Measurements from ENCODE around the gene TBC1D21.

The TBC1D21 gene

GRCh38 chr15:73862276-73862675 is 11.1 kb upstream of the TBC1D21 start:
- DNase-seq (ENCODE audit: low spot score), result no peak

- no peak for DNase-seq (ENCODE audit: low spot score)
Measured at GRCh38 chr15:73865379-73865778, 8.0 kb upstream of the TBC1D21 start.

- DNase-seq (ENCODE audit: low spot score), result no peak
Measured at GRCh38 chr15:73865904-73866303, 7.5 kb upstream of the TBC1D21 start.

GRCh38 chr15:73866481-73866880 is 6.9 kb upstream of the TBC1D21 start:
- DNase-seq (ENCODE audit: low spot score), result no peak

- no peak for DNase-seq (ENCODE audit: low spot score)
Measured at GRCh38 chr15:73866881-73867410, 6.4 kb upstream of the TBC1D21 start.

- DNase-seq (ENCODE audit: low spot score), result no peak
Measured at GRCh38 chr15:73867426-73867825, 5.9 kb upstream of the TBC1D21 start.

- DNase-seq (ENCODE audit: low spot score), result no peak
Measured at GRCh38 chr15:73867956-73868355, 5.4 kb upstream of the TBC1D21 start.

GRCh38 chr15:73869216-73869995 is 4.0 kb upstream of the TBC1D21 start:
- no peak for DNase-seq (ENCODE audit: low spot score)

GRCh38 chr15:73870700-73871408 is 2.5 kb upstream of the TBC1D21 start:
- DNase-seq (ENCODE audit: low spot score), result no peak

GRCh38 chr15:73872346-73872745 is 1.0 kb upstream of the TBC1D21 start:
- DNase-seq (ENCODE audit: low spot score), result no peak

- DNase-seq (ENCODE audit: low spot score), result peak; percentile 46
Measured at GRCh38 chr15:73873889-73874511, 636 bp downstream of the TBC1D21 start.

- no peak for DNase-seq (ENCODE audit: low spot score)
Measured at GRCh38 chr15:73879426-73879825, 6.1 kb downstream of the TBC1D21 start.

GRCh38 chr15:73881579-73882320 is 8.4 kb downstream of the TBC1D21 start:
- no peak for DNase-seq (ENCODE audit: low spot score)

- DNase-seq (ENCODE audit: low spot score), result no peak
Measured at GRCh38 chr15:73882761-73883419, 9.5 kb downstream of the TBC1D21 start.

- DNase-seq (ENCODE audit: low spot score), result no peak
Measured at GRCh38 chr15:73884159-73884558, 10.8 kb downstream of the TBC1D21 start.

GRCh38 chr15:73885954-73886700 is 12.8 kb downstream of the TBC1D21 start:
- no peak for DNase-seq (ENCODE audit: low spot score)

- DNase-seq (ENCODE audit: low spot score), result no peak
Measured at GRCh38 chr15:73886717-73887345, 13.5 kb downstream of the TBC1D21 start.

GRCh38 chr15:73887481-73887880 is 14.1 kb downstream of the TBC1D21 start:
- DNase-seq (ENCODE audit: low spot score), result no peak

GRCh38 chr15:73888224-73889041 is 15.1 kb downstream of the TBC1D21 start:
- no peak for DNase-seq (ENCODE audit: low spot score)

Data from kidney capillary endothelial cell (primary cell).